B cell (primary cell): Measurements from ENCODE around the gene TMEM140. TPM values are rescaled to one million over a fixed set of nuclear protein-coding genes. Genes with fewer than 3 reads are reported as not detected.

ENCODE experiments used
- ATAC-seq: fragments of 200-7000 bp; cut with Tn5 transposase; one replicate; pipeline ENCODE4 v1.10.0; 2021; ENCODE audit warnings: low read depth, mild to moderate bottlenecking, moderate number of reproducible peaks, moderate library complexity
- CTCF ChIA-PET: fragments of 350-600 bp; sonication (Branson Sonifier 250); formaldehyde crosslinking; loops from one replicate; lab custom pipeline; 2021; ENCODE audit warnings: antibody characterized with exemption, inconsistent platforms; lab: Charles Lee
- POLR2A ChIA-PET: fragments of 350-600 bp; sonication (Branson Sonifier 250); formaldehyde crosslinking; loops from one replicate; lab custom pipeline; 2021; ENCODE audit warnings: antibody characterized with exemption; lab: Charles Lee
- DNase-seq: peaks from one replicate; pipeline ENCODE4 v3.0.0; 2013
- H2AFZ ChIP-seq: 2 replicates; pipeline ENCODE4 v1.6.1; 2012; ENCODE audit warnings: mild to moderate bottlenecking, low read depth, low read length; ENCODE audit not compliant: insufficient read depth, poor library complexity, severe bottlenecking
- H3K27ac ChIP-seq, 2 donors: 1 replicate in 1 of 2; 2 replicates in 1 of 2; pipeline ENCODE4 v1.5.1; 2012 to 2013; ENCODE audit warnings: low read length in 2 of 2, mild to moderate bottlenecking in 2 of 2, moderate library complexity in 1 of 2
- H3K27me3 ChIP-seq, 4 experiments: fragments of 200-600 bp in 1 of 4; sonication (generic) in 1 of 4; replicated peaks in 1 of 4; 1 replicate in 2 of 4; 2 replicates in 2 of 4; pipeline versions ENCODE4 v1.6.1 to v1.7.0; 2013 to 2016; ENCODE audit warnings: low read length in 3 of 4, mild to moderate bottlenecking in 2 of 4, mixed read lengths in 1 of 4, moderate library complexity in 1 of 4; ENCODE audit not compliant: insufficient read depth in 4 of 4, control insufficient read depth in 3 of 4; ENCODE audit errors: control extremely low read depth in 1 of 4
- H3K36me3 ChIP-seq, 2 experiments: replicated peaks in 1 of 2; 1 replicate in 1 of 2; 2 replicates in 1 of 2; pipeline versions ENCODE4 v1.6.1 to v1.7.1; 2013; ENCODE audit warnings: low read length in 1 of 2; ENCODE audit not compliant: insufficient read depth in 2 of 2, control insufficient read depth in 1 of 2; ENCODE audit errors: control extremely low read depth in 1 of 2, extremely low read depth in 1 of 2
- H3K4me1 ChIP-seq, 2 donors: fragments of 200-600 bp in 1 of 2; sonication (generic) in 1 of 2; 1 replicate in 1 of 2; 2 replicates in 1 of 2; pipeline versions ENCODE4 v1.5.1 to v1.6.1; 2013 to 2017; ENCODE audit warnings: low read length in 2 of 2; ENCODE audit not compliant: control insufficient read depth in 2 of 2, insufficient read depth in 2 of 2
- H3K4me2 ChIP-seq: replicated peaks from 2 replicates; pipeline ENCODE3; 2012; ENCODE audit warnings: mild to moderate bottlenecking, low read depth, low read length; ENCODE audit not compliant: poor library complexity, severe bottlenecking
- H3K4me3 ChIP-seq, 5 experiments: fragments of 200-600 bp in 1 of 5; sonication (generic) in 1 of 5; 1 replicate in 3 of 5; 2 replicates in 2 of 5; pipeline versions ENCODE4 v1.5.1 to v1.7.0; 2011 to 2016; ENCODE audit warnings: low read length in 4 of 5, mild to moderate bottlenecking in 4 of 5, low read depth in 2 of 5, control low read depth in 1 of 5, moderate library complexity in 1 of 5; ENCODE audit not compliant: insufficient read depth in 1 of 5; ENCODE audit errors: control extremely low read depth in 1 of 5, extremely low read depth in 1 of 5
- H3K79me2 ChIP-seq: fragments of 200-600 bp; sonication (generic); one replicate; pipeline ENCODE4 v1.6.0; 2016; ENCODE audit warnings: low read length; ENCODE audit not compliant: control insufficient read depth, insufficient read depth
- H3K9ac ChIP-seq: fragments of 200-600 bp; sonication (generic); 2 replicates; pipeline ENCODE4 v1.6.1; 2017; ENCODE audit warnings: mild to moderate bottlenecking, low read length, moderate library complexity
- H3K9me3 ChIP-seq, 3 donors: one replicate each; pipeline versions ENCODE4 v1.6.1 to v1.7.1; 2013; ENCODE audit warnings: low read length in 2 of 3; ENCODE audit not compliant: control insufficient read depth in 2 of 3, insufficient read depth in 1 of 3; ENCODE audit errors: control extremely low read depth in 1 of 3
- H4K20me1 ChIP-seq: 2 replicates; pipeline ENCODE4 v1.6.0; 2012; ENCODE audit warnings: mild to moderate bottlenecking, low read length; ENCODE audit not compliant: insufficient read depth, control insufficient read depth, poor library complexity, severe bottlenecking
- H3K27ac Mint-ChIP-seq: one replicate; pipeline ENCODE4 v1.8.0; 2021; ENCODE audit warnings: mixed read lengths
- H3K27me3 Mint-ChIP-seq: one replicate; pipeline ENCODE4 v1.8.0; 2021; ENCODE audit warnings: mixed read lengths
- H3K4me1 Mint-ChIP-seq: one replicate; pipeline ENCODE4 v1.8.0; 2021; ENCODE audit warnings: mixed read lengths
- H3K4me3 Mint-ChIP-seq: one replicate; pipeline ENCODE4 v1.8.0; 2021; ENCODE audit warnings: mixed read lengths
- H3K9me3 Mint-ChIP-seq: one replicate; pipeline ENCODE4 v1.8.0; 2022; ENCODE audit warnings: mixed read lengths; ENCODE audit not compliant: insufficient read depth
- EZH2 ChIP-seq: IDR thresholded peaks from 2 replicates; pipeline ENCODE4 v1.6.1; 2012; ENCODE audit warnings: borderline replicate concordance, low read depth, mild to moderate bottlenecking, moderate library complexity, low read length; ENCODE audit not compliant: insufficient read depth, poor library complexity, severe bottlenecking
- WGBS: methylation state at CpG from one replicate; pipeline ENCODE4 v1.1.5; 2013; ENCODE audit warnings: missing lambda C conversion rate; ENCODE audit not compliant: insufficient coverage; 5-methylcytosine and 5-hydroxymethylcytosine counted together
- intact Hi-C: fragments of 100-400 bp; cut with micrococcal nuclease; formaldehyde crosslinking; loops from one replicate; pipeline ENCODE4 v1.10.0; 2022
- polyA plus RNA-seq: library from polyadenylated mRNA; depleted of rRNA; stranded (reverse); fragments of >200 nt; gene quantifications from 2 replicates; pipeline ENCODE4 v1.2.3, GENCODE V29; 2012
- total RNA-seq, 2 donors: library from RNA; stranded (reverse); fragments of 120-200 nt in 1 of 2; gene quantifications; 1 replicate in 1 of 2; 2 replicates in 1 of 2; pipeline versions ENCODE4 v1.2.3 to v1.2.4, GENCODE V29; 2013 to 2022
- TF ChIP-seq, protein P1 (sequence below): fragments of 200-600 bp; IDR thresholded peaks from one replicate; pipeline ENCODE4 v1.8.0; 2022; ENCODE audit warnings: antibody characterized with exemption, mild to moderate bottlenecking

TMEM140 gene
- total and polyA plus RNA-seq, 2 donors (not counting 1 experiment from before 2014, with no cell fraction given): 3.8 to 79.1 TPM

GRCh38 chr7:135109562-135109961 is 38.3 kb upstream of the TMEM140 start:
- Mint-ChIP-seq H3K4me3 (no peak overlapping the region), H3K27me3 (no peaks in the 10 kb centered on the region), H3K4me1 (no peaks in the 10 kb centered on the region), H3K27ac (no peak overlapping the region), H3K9me3 (no peaks in the 10 kb centered on the region)
- DNase-seq (no peak), ATAC-seq (no peak)
- Histone ChIP-seq H3K4me1 (no peaks in the 10 kb centered on the region), H3K4me3 (no peak overlapping the region), H3K9ac (no peak overlapping the region), H3K27ac (no peak overlapping the region), H3K79me2 (no peaks in the 10 kb centered on the region), H4K20me1 (no peaks in the 10 kb centered on the region), H3K36me3 (no peaks in the 10 kb centered on the region), H3K27me3 (no peaks in the 10 kb centered on the region), H3K9me3 (peaks cover 0 to 10% (median 0%) of the 10 kb centered on the region in 3 donors), H3K4me2 (no peak overlapping the region), H2AFZ (no peak overlapping the region)
- CTCF ChIA-PET: no interaction called here
- intact Hi-C loops: loop anchor here (10.0 kb wide), 1 partner anchor 55 kb away; no protein-coding TSS in a partner anchor
- 96% methylated on average over 4 of the region's 4 CpGs for WGBS
- POLR2A ChIA-PET: no interaction called here
- no peak for TF ChIP-seq EZH2
- TF ChIP-seq, protein P1, sequence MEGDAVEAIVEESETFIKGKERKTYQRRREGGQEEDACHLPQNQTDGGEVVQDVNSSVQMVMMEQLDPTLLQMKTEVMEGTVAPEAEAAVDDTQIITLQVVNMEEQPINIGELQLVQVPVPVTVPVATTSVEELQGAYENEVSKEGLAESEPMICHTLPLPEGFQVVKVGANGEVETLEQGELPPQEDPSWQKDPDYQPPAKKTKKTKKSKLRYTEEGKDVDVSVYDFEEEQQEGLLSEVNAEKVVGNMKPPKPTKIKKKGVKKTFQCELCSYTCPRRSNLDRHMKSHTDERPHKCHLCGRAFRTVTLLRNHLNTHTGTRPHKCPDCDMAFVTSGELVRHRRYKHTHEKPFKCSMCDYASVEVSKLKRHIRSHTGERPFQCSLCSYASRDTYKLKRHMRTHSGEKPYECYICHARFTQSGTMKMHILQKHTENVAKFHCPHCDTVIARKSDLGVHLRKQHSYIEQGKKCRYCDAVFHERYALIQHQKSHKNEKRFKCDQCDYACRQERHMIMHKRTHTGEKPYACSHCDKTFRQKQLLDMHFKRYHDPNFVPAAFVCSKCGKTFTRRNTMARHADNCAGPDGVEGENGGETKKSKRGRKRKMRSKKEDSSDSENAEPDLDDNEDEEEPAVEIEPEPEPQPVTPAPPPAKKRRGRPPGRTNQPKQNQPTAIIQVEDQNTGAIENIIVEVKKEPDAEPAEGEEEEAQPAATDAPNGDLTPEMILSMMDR: no peak

GRCh38 chr7:135109976-135110375 is 37.9 kb upstream of the TMEM140 start:
- no peaks in the 10 kb centered on the region for H3K4me1 Mint-ChIP-seq
- ATAC-seq (no peak), DNase-seq (no peak)
- H2AFZ ChIP-seq: no peak overlapping the region
- H3K27ac Mint-ChIP-seq: no peak overlapping the region
- no peaks in the 10 kb centered on the region for H3K9me3 Mint-ChIP-seq
- no peaks in the 10 kb centered on the region for H4K20me1 ChIP-seq
- no peak overlapping the region for H3K4me3 ChIP-seq
- no peaks in the 10 kb centered on the region for H3K36me3 ChIP-seq
- no peaks in the 10 kb centered on the region for H3K27me3 ChIP-seq
- 100% methylated on average over 1 of the region's 1 CpG for WGBS
- H3K4me2 ChIP-seq: no peak overlapping the region
- no peaks in the 10 kb centered on the region for H3K27me3 Mint-ChIP-seq
- ChIA-PET POLR2A (no interaction called here), CTCF (no interaction called here)
- H3K27ac ChIP-seq: no peak overlapping the region
- H3K79me2 ChIP-seq: no peaks in the 10 kb centered on the region
- peaks cover 0 to 10% (median 0%) of the 10 kb centered on the region in 3 donors for H3K9me3 ChIP-seq
- no peak overlapping the region for H3K9ac ChIP-seq
- H3K4me3 Mint-ChIP-seq: no peak overlapping the region
- intact Hi-C loops: loop anchor here (10.0 kb wide), 1 partner anchor 55 kb away; no protein-coding TSS in a partner anchor
- no peaks in the 10 kb centered on the region for H3K4me1 ChIP-seq
- TF ChIP-seq EZH2: no peak
- TF ChIP-seq, protein P1: no peak
